ENCODE data around the gene VRK3. TPM values are rescaled to one million over a fixed set of nuclear protein-coding genes. Genes with fewer than 3 reads are reported as not detected.

The VRK3 gene
- polyA plus RNA-seq, 1 donor from 2014 or later = 47.3 TPM

DNA sequence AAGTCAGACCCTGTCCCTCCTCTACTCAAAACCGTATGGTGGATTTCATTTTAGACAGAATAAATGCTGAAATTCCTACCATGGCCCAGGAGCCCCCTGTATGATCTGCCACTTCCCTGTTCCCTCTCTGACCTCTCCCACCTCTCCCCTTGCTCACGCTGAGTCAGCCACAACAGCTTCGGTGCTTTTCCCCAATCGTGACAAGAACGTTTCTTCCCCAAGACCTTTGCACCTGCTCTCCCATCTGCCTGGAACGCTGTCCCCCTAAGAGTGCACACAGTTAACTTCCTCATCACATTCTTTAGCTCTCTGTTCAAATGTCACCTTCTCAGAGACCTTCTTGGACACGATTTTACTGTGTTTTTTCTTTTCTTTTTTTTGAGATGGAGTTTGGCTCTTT is 2.3 kb downstream of the VRK3 start:
- TF ChIP-seq, protein P1, sequence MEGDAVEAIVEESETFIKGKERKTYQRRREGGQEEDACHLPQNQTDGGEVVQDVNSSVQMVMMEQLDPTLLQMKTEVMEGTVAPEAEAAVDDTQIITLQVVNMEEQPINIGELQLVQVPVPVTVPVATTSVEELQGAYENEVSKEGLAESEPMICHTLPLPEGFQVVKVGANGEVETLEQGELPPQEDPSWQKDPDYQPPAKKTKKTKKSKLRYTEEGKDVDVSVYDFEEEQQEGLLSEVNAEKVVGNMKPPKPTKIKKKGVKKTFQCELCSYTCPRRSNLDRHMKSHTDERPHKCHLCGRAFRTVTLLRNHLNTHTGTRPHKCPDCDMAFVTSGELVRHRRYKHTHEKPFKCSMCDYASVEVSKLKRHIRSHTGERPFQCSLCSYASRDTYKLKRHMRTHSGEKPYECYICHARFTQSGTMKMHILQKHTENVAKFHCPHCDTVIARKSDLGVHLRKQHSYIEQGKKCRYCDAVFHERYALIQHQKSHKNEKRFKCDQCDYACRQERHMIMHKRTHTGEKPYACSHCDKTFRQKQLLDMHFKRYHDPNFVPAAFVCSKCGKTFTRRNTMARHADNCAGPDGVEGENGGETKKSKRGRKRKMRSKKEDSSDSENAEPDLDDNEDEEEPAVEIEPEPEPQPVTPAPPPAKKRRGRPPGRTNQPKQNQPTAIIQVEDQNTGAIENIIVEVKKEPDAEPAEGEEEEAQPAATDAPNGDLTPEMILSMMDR (IDR thresholded peaks at IDR 0.05; ENCODE audit: poor library complexity, severe bottlenecking) = no peak
- TF ChIP-seq EZH2 (IDR thresholded peaks at IDR 0.05; ENCODE audit: borderline replicate concordance, insufficient read depth, low read length, poor library complexity, severe bottlenecking) = no peak
- TF ChIP-seq POLR2AphosphoS5 (IDR thresholded peaks at IDR 0.05) = no peak
- no peak for TF ChIP-seq SMC3 (conservative IDR thresholded peaks at IDR 0.05; ENCODE audit: poor library complexity)
- TF ChIP-seq EP300 (conservative IDR thresholded peaks at IDR 0.05; ENCODE audit: poor library complexity, severe bottlenecking) = no peak
- no peak for TF ChIP-seq TAF1 (IDR thresholded peaks at IDR 0.05; ENCODE audit: low read depth)
- TF ChIP-seq, protein P2, sequence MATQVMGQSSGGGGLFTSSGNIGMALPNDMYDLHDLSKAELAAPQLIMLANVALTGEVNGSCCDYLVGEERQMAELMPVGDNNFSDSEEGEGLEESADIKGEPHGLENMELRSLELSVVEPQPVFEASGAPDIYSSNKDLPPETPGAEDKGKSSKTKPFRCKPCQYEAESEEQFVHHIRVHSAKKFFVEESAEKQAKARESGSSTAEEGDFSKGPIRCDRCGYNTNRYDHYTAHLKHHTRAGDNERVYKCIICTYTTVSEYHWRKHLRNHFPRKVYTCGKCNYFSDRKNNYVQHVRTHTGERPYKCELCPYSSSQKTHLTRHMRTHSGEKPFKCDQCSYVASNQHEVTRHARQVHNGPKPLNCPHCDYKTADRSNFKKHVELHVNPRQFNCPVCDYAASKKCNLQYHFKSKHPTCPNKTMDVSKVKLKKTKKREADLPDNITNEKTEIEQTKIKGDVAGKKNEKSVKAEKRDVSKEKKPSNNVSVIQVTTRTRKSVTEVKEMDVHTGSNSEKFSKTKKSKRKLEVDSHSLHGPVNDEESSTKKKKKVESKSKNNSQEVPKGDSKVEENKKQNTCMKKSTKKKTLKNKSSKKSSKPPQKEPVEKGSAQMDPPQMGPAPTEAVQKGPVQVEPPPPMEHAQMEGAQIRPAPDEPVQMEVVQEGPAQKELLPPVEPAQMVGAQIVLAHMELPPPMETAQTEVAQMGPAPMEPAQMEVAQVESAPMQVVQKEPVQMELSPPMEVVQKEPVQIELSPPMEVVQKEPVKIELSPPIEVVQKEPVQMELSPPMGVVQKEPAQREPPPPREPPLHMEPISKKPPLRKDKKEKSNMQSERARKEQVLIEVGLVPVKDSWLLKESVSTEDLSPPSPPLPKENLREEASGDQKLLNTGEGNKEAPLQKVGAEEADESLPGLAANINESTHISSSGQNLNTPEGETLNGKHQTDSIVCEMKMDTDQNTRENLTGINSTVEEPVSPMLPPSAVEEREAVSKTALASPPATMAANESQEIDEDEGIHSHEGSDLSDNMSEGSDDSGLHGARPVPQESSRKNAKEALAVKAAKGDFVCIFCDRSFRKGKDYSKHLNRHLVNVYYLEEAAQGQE (IDR thresholded peaks at IDR 0.05; ENCODE audit: borderline replicate concordance) = no peak
- TF ChIP-seq RAD21 (conservative IDR thresholded peaks at IDR 0.05) = no peak
- no peak for TF ChIP-seq MXI1 (conservative IDR thresholded peaks at IDR 0.05; ENCODE audit: poor library complexity, severe bottlenecking)
- H3K9ac ChIP-seq (ENCODE audit: low read length) = no peak overlapping the region
- H4K20me1 ChIP-seq (ENCODE audit: insufficient read depth) = no peaks in the 10 kb centered on the region
- no peak overlapping the region for H3K4me2 ChIP-seq (ENCODE audit: low read length)
- no peak overlapping the region for H3K27ac ChIP-seq (ENCODE audit: low read length)
- no peak overlapping the region for H3K4me3 ChIP-seq (ENCODE audit: low read length)
- no peaks in the 10 kb centered on the region for H3K27me3 ChIP-seq (ENCODE audit: insufficient read depth, low read depth, low read length)
- H3K79me2 ChIP-seq (replicated peaks; ENCODE audit: insufficient read depth, low read length) = peaks cover 27% of the 10 kb centered on the region
- H2AFZ ChIP-seq (ENCODE audit: low read depth, low read length) = no peak overlapping the region
- H3K9me2 ChIP-seq (ENCODE audit: insufficient read depth, low read length) = no peaks in the 10 kb centered on the region
- H3K9me3 ChIP-seq (ENCODE audit: low read length) = no peaks in the 10 kb centered on the region
- no peaks in the 10 kb centered on the region for H3F3A ChIP-seq (ENCODE audit: insufficient read depth, low read length, poor library complexity, severe bottlenecking)
- H3K36me3 ChIP-seq (ENCODE audit: insufficient read depth, low read length) = no peaks in the 10 kb centered on the region

DNA sequence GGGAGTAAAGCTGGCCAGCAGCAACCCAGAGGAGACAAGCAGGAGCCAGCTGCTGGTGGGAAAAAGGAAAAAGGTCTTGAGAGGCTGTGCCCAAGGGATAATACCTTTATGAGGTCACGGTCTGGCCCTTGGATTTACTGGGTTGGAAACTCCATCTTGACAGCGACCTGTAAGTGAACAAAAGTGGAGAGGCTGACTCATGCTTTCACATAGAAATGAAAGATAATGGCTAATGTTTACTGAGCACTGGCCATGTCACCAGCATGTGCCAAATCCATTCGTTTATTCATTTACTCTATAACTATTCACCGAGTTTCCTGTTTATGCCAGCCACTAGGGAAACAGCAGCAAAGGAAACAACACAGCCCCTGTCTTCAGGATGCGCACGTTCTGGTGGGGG is 4.7 kb downstream of the VRK3 start:
- H2AFZ ChIP-seq (ENCODE audit: low read depth, low read length) = no peak overlapping the region
- H3K9me3 ChIP-seq (ENCODE audit: low read length) = no peaks in the 10 kb centered on the region
- no peak overlapping the region for H3K4me3 ChIP-seq (ENCODE audit: low read length)
- H3K27me3 ChIP-seq (ENCODE audit: insufficient read depth, low read depth, low read length) = no peaks in the 10 kb centered on the region
- no peak overlapping the region for H3K9ac ChIP-seq (ENCODE audit: low read length)
- H3F3A ChIP-seq (ENCODE audit: insufficient read depth, low read length, poor library complexity, severe bottlenecking) = no peaks in the 10 kb centered on the region
- H3K27ac ChIP-seq (ENCODE audit: low read length) = no peak overlapping the region
- no peak for TF ChIP-seq EZH2 (IDR thresholded peaks at IDR 0.05; ENCODE audit: borderline replicate concordance, insufficient read depth, low read length, poor library complexity, severe bottlenecking)
- TF ChIP-seq RAD21 (conservative IDR thresholded peaks at IDR 0.05) = no peak
- no peak for TF ChIP-seq SMC3 (conservative IDR thresholded peaks at IDR 0.05; ENCODE audit: poor library complexity)
- TF ChIP-seq, protein P1 (IDR thresholded peaks at IDR 0.05; ENCODE audit: poor library complexity, severe bottlenecking) = no peak
- no peak for TF ChIP-seq POLR2AphosphoS5 (IDR thresholded peaks at IDR 0.05)
- no peak for TF ChIP-seq EP300 (conservative IDR thresholded peaks at IDR 0.05; ENCODE audit: poor library complexity, severe bottlenecking)
- TF ChIP-seq TAF1 (IDR thresholded peaks at IDR 0.05; ENCODE audit: low read depth) = no peak
- TF ChIP-seq, protein P2 (IDR thresholded peaks at IDR 0.05; ENCODE audit: borderline replicate concordance) = no peak
- no peak for TF ChIP-seq MXI1 (conservative IDR thresholded peaks at IDR 0.05; ENCODE audit: poor library complexity, severe bottlenecking)
- no peak overlapping the region for H3K4me2 ChIP-seq (ENCODE audit: low read length)
- H4K20me1 ChIP-seq (ENCODE audit: insufficient read depth) = no peaks in the 10 kb centered on the region
- no peaks in the 10 kb centered on the region for H3K36me3 ChIP-seq (ENCODE audit: insufficient read depth, low read length)
- H3K79me2 ChIP-seq (replicated peaks; ENCODE audit: insufficient read depth, low read length) = peaks cover 15% of the 10 kb centered on the region
- no peaks in the 10 kb centered on the region for H3K9me2 ChIP-seq (ENCODE audit: insufficient read depth, low read length)

Measured in neural cell (in vitro differentiated cells).